HepG2 (cell line): ENCODE results near the gene RNU11. TPM values are rescaled to one million over a fixed set of nuclear protein-coding genes. Genes with fewer than 3 reads are reported as not detected.
"Not testable (repeated sequence)": the region's sequence is repeated elsewhere in the genome, so short reads cannot be mapped to it uniquely, and the experiment has no call there.

Source experiments
- ATAC-seq: fragments of 200-7000 bp; cut with Tn5 transposase; 3 replicates; pipeline ENCODE4 v1.9.1; 2020; ENCODE audit warnings: mild to moderate bottlenecking, moderate library complexity
- BruUV-seq: library from RNA; stranded (reverse); fragments of 400-500 nt; replicated peaks from 2 replicates; lab custom pipeline; 2021; lab: Mats Ljungman, UMichigan
- CTCF ChIA-PET: fragments of 300-600 bp; formaldehyde crosslinking; extraction: SDS; loops from one replicate; lab custom pipeline; 2021; ENCODE audit warnings: low total read pairs, inconsistent platforms, low intra/inter-chr PET ratio; lab: Yijun Ruan, JAX
- POLR2A ChIA-PET: fragments of 350-600 bp; sonication (Branson Sonifier 250); formaldehyde crosslinking; loops from one replicate; lab custom pipeline; 2020; ENCODE audit warnings: antibody characterized with exemption, inconsistent platforms; lab: Yijun Ruan, JAX
- DNase-seq: peaks from one replicate; pipeline ENCODE4 v3.0.0-alpha.2; 2015; ENCODE audit warnings: low spot score
- FAIRE-seq: peaks from 3 replicates; lab custom pipeline; 2011; peaks lifted over from hg19 to GRCh38; lab: Jason Lieb, UNC
- H2AFZ ChIP-seq: one replicate; pipeline ENCODE4 v1.6.1; 2011; ENCODE audit warnings: low read length, inconsistent platforms
- H3K27ac ChIP-seq: fragments of 300-600 bp; 3 replicates; pipeline ENCODE4 v1.8.0; 2011; ENCODE audit warnings: mixed run types, mild to moderate bottlenecking, mixed read lengths, low read length, inconsistent platforms; ENCODE audit not compliant: insufficient read depth; ENCODE audit errors: extremely low read length
- H3K27me3 ChIP-seq, 2 experiments: fragments of 200-600 bp in 1 of 2; 2 replicates in 1 of 2; 3 replicates in 1 of 2; pipeline versions ENCODE4 v1.6.0 to v1.8.0; 2011; ENCODE audit warnings: low read length in 2 of 2, mild to moderate bottlenecking in 2 of 2, moderate library complexity in 2 of 2, inconsistent platforms in 1 of 2; ENCODE audit not compliant: insufficient read depth in 2 of 2, control insufficient read depth in 1 of 2
- H3K36me3 ChIP-seq, 2 experiments: fragments of 200-600 bp in 1 of 2; replicated peaks in 1 of 2; 2 replicates in 1 of 2; 3 replicates in 1 of 2; pipeline versions ENCODE4 v1.5.1 to v1.8.0; 2011; ENCODE audit warnings: low read length in 2 of 2, inconsistent platforms in 1 of 2; ENCODE audit not compliant: insufficient read depth in 2 of 2, control insufficient read depth in 1 of 2
- H3K4me1 ChIP-seq: 2 replicates; pipeline ENCODE4 v1.5.1; 2012; ENCODE audit warnings: low read length, inconsistent platforms; ENCODE audit not compliant: insufficient read depth
- H3K4me2 ChIP-seq: 2 replicates; pipeline ENCODE4 v1.6.0; 2011; ENCODE audit warnings: low read depth, low read length, inconsistent platforms
- H3K4me3 ChIP-seq, 3 experiments: fragments of 200-600 bp in 1 of 3; sonication (generic), shearing (Covaris generic) in 1 of 3; replicated peaks in 1 of 3; 2 replicates each; pipeline ENCODE4 v1.5.1; 2011 to 2016; ENCODE audit warnings: low read length in 3 of 3, inconsistent platforms in 2 of 3, low read depth in 2 of 3, mild to moderate bottlenecking in 2 of 3, control low read depth in 1 of 3, mixed read lengths in 1 of 3; ENCODE audit not compliant: insufficient read depth in 1 of 3
- H3K79me2 ChIP-seq: one replicate; pipeline ENCODE4 v1.6.1; 2011; ENCODE audit warnings: low read length, inconsistent platforms; ENCODE audit not compliant: insufficient read depth
- H3K9ac ChIP-seq: 2 replicates; pipeline ENCODE4 v1.6.0; 2011; ENCODE audit warnings: mild to moderate bottlenecking, low read depth, low read length, inconsistent platforms; ENCODE audit not compliant: insufficient read depth
- H3K9me3 ChIP-seq: 2 replicates; pipeline ENCODE4 v1.5.1; 2012; ENCODE audit warnings: mild to moderate bottlenecking, low read length
- H4K20me1 ChIP-seq: 2 replicates; pipeline ENCODE4 v1.6.0; 2011; ENCODE audit warnings: inconsistent platforms, mild to moderate bottlenecking, low read length, moderate library complexity; ENCODE audit not compliant: insufficient read depth
- CCDC6 ChIP-seq: sonication (generic); formaldehyde crosslinking; IDR thresholded peaks from 2 replicates; pipeline ENCODE4 v1.8.1; 2022; ENCODE audit warnings: mild to moderate bottlenecking, missing genetic modification reagents, moderate library complexity
- DMAP1 ChIP-seq: IDR thresholded peaks from 2 replicates; pipeline ENCODE4 v1.6.1; 2016
- FOSL2 ChIP-seq: sonication (generic); formaldehyde crosslinking; IDR thresholded peaks from 2 replicates; pipeline ENCODE4 v1.4.0; 2020; ENCODE audit warnings: missing genetic modification reagents
- FOXA3 ChIP-seq: IDR thresholded peaks from 2 replicates; pipeline ENCODE4 v1.6.1; 2016; ENCODE audit warnings: missing genetic modification reagents, missing compliant biosample characterization
- FOXP1 ChIP-seq, 2 experiments: fragments of 450-650 bp in 1 of 2; IDR thresholded peaks; 2 replicates each; pipeline ENCODE4 v1.6.1; 2017 to 2018; ENCODE audit warnings: antibody characterized with exemption in 1 of 2
- GTF3A ChIP-seq: sonication (generic); formaldehyde crosslinking; conservative IDR thresholded peaks from 2 replicates; pipeline ENCODE4 v1.4.0; 2020; ENCODE audit warnings: mild to moderate bottlenecking, missing genetic modification reagents
- RARG ChIP-seq: sonication (generic); formaldehyde crosslinking; IDR thresholded peaks from 2 replicates; pipeline ENCODE4 v1.4.0; 2020; ENCODE audit warnings: low read depth, mild to moderate bottlenecking, missing genetic modification reagents
- ZNF234 ChIP-seq: sonication (generic); formaldehyde crosslinking; conservative IDR thresholded peaks from 2 replicates; pipeline ENCODE4 v1.5.1; 2020; ENCODE audit warnings: mild to moderate bottlenecking, missing genetic modification reagents
- ZNF83 ChIP-seq: sonication (generic); formaldehyde crosslinking; IDR thresholded peaks from 2 replicates; pipeline ENCODE4 v1.4.0; 2020; ENCODE audit warnings: missing genetic modification reagents, mild to moderate bottlenecking, borderline replicate concordance
- WGBS: methylation state at CpG from one replicate; pipeline ENCODE4 v1.1.6; 2017; ENCODE audit warnings: low lambda C conversion rate; 5-methylcytosine and 5-hydroxymethylcytosine counted together
- in situ Hi-C: cut with HindIII; loops from 2 replicates; pipeline ENCODE4 v1.10.0; 2017; ENCODE audit warnings: low pct_unique_long_range_greater_than_20kb; ENCODE audit not compliant: extremely low pct_ligation_motif_present
- intact Hi-C: fragments of 100-400 bp; cut with micrococcal nuclease; formaldehyde crosslinking; loops from one replicate; pipeline ENCODE4 v1.10.0; 2022; ENCODE audit not compliant: unreplicated experiment
- polyA plus RNA-seq, 8 experiments: library from polyadenylated mRNA; depleted of rRNA in 3 of 8; stranded (reverse) in 7 of 8; unstranded in 1 of 8; fragments of >200 nt; fragmentation: Illumina TruSeq in 4 of 8; extraction: Trizol in 4 of 8; gene quantifications; 2 replicates each; pipeline versions ENCODE4 v1.2.1 to v1.2.3, GENCODE V29; 2011 to 2016; ENCODE audit warnings: low read depth in 4 of 8, missing spikeins in 1 of 8, mixed read lengths in 1 of 8; ENCODE audit not compliant: insufficient read depth in 1 of 8
- total RNA-seq, 5 experiments: library from RNA; depleted of rRNA; stranded (reverse); fragments of >200 nt; fragmentation: Illumina TruSeq; extraction: Trizol; gene quantifications; 2 replicates each; pipeline ENCODE4 v1.2.3, GENCODE V29; 2016; ENCODE audit warnings: low read depth in 1 of 5
- TF ChIP-seq, protein P1 (sequence below): sonication (generic); formaldehyde crosslinking; IDR thresholded peaks from 2 replicates; pipeline ENCODE4 v1.5.0; 2020; ENCODE audit warnings: missing genetic modification reagents, mild to moderate bottlenecking, borderline replicate concordance

Gene RNU11
- total and polyA plus RNA-seq, 2 of the 13 experiments (the other 11 are each of a cell fraction or from before 2014, with no cell fraction given): not detected

DNA sequence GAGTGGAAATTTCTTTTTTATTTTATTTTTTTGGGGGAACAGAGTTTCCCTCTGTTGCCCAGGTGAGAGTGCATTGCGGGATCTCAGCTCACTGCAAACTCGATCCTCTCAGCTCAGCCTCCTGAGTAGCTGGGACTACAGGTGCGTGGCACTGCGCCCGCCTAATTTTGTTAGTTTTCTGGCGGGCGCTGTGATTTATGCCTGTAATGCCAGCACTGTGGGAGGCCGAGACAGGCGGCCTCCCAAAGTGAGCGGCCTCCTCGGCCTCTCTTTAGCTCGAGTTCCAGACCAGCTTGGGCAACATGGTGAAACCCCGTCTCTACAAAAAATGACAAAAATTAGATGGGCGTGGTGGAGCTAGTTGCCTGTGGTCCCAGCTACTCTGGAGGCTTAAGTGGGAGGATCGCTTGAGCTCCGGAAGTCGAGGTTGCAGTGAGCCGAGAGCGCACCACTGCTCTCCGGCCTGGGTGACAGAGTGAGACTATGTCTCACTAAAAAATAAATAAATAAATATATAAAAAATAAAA is 22.9 kb downstream of the RNU11 start:
- Histone ChIP-seq H3K79me2 (peaks cover 6% of the 10 kb centered on the region), H3K4me2 (no peak overlapping the region), H3K27ac (no peak overlapping the region), H3K27me3 (no peaks in the 10 kb centered on the region; a peak in 1 of 5 replicates), H3K9me3 (no peaks in the 10 kb centered on the region), H3K36me3 (no peaks in the 10 kb centered on the region; a peak in 1 of 5 replicates), H4K20me1 (no peaks in the 10 kb centered on the region), H3K9ac (no peak overlapping the region), H2AFZ (no peak overlapping the region), H3K4me1 (peaks cover 16% of the 10 kb centered on the region), H3K4me3 (no peak overlapping the region)
- FAIRE-seq: no peak
- WGBS: 96% methylated on average over 20 of the region's 20 CpGs
- no TSS peak for BruUV-seq
- intact Hi-C loops: no loop called here
- ChIA-PET CTCF (no interaction called here), POLR2A (interaction anchor here (1.2 to 2.4 kb wide), 2 partner anchors 14 to 23 kb away, joined by 3 to 7 read pairs; partner anchors contain the start of gene RNU11)
- in situ Hi-C loops: no loop called here
- no peak for DNase-seq
- TF ChIP-seq ZNF234 (CRISPR knock-in tag) (no peak), CCDC6 (CRISPR knock-in tag) (no peak), FOXA3 (CRISPR knock-in tag) (no peak), GTF3A (CRISPR knock-in tag) (no peak), DMAP1 (no peak), FOXP1 (IDR thresholded peaks at IDR 0.05) (no peak), FOXP1 (CRISPR knock-in tag; IDR thresholded peaks at IDR 0.05) (no peak), FOSL2 (CRISPR knock-in tag) (no peak), ZNF83 (no peak), RARG (no peak)
- TF ChIP-seq, protein P1, sequence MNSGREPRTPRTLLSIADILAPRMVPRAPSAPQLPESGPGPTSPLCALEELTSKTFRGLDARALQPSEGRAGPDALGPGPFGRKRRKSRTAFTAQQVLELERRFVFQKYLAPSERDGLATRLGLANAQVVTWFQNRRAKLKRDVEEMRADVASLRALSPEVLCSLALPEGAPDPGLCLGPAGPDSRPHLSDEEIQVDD (CRISPR knock-in tag): no peak
- ATAC-seq: no peak

DNA sequence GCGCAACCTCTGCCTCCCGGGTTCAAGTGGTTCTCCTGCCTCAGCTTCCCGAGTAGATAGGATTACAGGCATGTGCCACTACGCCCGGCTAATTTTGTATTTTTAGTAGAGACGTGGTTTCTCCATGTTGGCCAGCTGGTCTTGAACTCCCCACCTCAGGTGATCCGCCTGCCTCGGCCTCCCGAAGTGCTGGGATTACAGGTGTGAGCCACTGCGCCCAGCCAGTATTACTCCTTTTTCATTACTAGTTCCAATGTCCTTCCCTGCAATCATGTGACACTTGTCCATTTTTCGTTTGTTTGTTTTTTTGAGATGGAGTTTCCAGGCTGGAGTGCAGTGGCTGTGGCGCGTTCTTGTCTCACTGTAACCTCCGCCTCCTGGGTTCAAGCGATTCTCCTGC is 24.6 kb downstream of the RNU11 start:
- in situ Hi-C loops, H3K27ac ChIP-seq, H3K9ac ChIP-seq, BruUV-seq, H3K4me3 ChIP-seq, H3K9me3 ChIP-seq, intact Hi-C loops, H2AFZ ChIP-seq, DNase-seq, H3K36me3 ChIP-seq, CTCF ChIA-PET, H4K20me1 ChIP-seq, FAIRE-seq, H3K4me2 ChIP-seq, H3K79me2 ChIP-seq, ATAC-seq, H3K27me3 ChIP-seq: not testable (repeated sequence)
- 98% methylated on average over 12 of the region's 15 CpGs for WGBS
- H3K4me1 ChIP-seq: peaks cover 16% of the 10 kb centered on the region
- POLR2A ChIA-PET: interaction anchor here (0.6 kb wide), 1 partner anchor 91 kb away, joined by 3 read pairs; no protein-coding TSS in a partner anchor
